SK-N-DZ (cell line): Measurements from ENCODE around the gene TTC27.
"Not testable (repeated sequence)": the region's sequence is repeated elsewhere in the genome, so short reads cannot be mapped to it uniquely, and the experiment has no call there.

Source experiments
- DNase-seq: peaks from one replicate; pipeline ENCODE4 v3.0.0-alpha.2; 2015; ENCODE audit warnings: low spot score

TTC27 gene

DNA sequence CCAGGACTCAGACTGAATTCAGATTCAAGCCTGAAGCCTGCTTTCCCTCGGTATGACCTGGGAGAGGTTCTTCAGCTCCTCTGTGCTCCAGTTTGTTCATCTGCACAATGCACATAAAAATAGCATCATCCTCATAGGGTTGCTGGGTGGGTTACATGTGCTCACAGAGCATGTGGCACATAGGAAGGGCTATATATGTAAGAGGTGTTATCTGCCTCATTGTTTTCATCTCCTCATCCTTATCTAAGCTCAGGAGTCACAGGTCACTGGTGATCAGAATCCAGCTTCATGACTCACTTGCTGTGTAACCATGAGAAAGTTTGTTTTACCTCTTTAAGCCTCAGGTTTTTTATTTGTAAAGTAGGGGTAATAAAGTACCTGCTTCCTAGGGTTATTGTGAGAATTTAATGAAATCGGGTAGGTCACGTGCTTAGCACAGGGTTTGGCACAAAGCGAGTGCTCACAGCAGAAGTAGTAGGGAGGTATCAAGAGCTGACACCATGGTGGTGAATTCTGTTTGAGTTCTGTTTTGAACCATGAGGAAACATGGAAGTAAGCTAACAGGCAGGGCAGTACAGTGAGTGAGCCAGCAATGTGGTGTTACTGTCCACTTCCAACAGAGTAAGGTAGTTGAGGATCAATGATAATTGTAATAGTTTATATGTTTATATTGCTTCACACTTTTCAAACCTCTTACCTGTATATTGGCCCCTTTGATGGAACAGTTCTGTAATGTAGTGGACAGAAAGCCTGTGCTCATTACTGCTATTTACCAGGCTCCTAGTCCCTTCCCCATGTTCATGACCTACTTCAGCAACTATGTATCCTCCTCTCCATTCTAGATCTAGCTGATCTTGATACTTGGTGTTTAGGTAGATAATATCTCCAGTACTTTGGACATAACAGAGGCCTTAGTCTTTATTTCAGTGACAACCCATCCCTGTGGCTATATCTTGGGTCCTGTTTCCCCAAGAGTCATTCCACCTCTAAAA lies 177.6 kb downstream of the TTC27 start:
- no peak for DNase-seq

DNA sequence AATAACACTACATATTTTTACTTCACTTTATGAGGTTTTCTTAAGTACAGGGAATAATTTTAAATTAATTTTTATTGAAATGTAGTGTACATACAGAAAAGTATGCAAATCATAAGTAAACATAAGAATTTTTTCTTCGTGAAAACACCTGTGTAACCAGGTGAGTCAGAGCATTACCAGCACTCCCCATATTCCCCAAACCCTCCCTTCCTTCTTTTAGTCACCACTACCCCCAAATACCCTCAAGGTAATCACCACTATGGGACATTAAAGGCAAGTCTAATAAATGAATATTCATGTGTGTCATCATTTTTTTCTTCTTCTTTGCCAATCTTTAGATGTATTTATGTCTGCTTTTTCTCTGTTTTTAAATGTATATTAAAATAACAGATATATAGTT lies 179.0 kb downstream of the TTC27 start:
- no peak for DNase-seq

DNA sequence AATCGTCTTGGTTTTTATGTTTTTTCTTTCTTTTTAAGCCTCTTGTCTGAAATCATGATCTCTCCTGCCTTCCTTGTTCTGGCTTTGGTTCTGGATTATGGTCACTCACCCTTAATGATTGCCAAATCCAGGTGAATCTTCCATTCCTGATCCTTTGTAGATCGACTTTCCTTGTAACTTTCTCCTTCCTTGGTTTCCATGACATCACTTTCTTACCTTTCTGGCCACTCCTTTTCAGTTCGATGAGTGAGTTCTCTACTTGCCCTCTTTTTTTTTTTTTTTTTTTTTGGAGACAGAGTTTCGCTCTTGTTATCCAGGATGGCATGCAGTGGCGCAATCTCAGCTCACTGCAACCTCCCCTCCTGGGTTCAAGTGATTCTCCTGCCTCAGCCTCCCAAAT lies 179.8 kb downstream of the TTC27 start:
- DNase-seq: no peak

DNA sequence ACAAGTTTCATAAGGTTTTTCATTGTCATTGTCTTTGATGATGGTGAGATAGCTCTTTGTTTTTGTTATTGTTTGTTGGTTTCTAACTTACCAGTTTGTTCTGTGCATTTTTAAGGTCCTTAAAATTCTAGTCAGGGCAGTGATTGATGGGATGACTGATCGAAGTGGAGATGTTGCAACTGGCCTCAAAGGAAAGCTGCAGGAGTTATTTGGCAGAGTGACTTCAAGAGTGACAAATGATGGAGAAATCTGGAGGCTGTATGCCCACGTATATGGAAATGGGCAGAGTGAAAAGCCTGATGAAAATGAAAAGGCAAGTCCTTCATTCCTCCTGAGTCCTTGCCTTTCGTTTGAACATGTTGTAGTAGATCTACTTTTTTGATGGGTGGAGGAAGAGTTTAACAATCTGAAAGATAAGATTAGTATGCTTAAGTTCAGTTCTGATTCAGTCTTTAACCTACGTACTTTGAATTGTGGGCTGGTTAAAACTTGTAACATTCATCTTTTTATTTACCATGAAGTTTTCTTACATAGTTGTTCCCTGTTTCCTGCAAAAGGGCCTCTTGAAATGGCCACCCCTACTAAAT lies 183.2 kb downstream of the TTC27 start:
- DNase-seq: no peak

DNA sequence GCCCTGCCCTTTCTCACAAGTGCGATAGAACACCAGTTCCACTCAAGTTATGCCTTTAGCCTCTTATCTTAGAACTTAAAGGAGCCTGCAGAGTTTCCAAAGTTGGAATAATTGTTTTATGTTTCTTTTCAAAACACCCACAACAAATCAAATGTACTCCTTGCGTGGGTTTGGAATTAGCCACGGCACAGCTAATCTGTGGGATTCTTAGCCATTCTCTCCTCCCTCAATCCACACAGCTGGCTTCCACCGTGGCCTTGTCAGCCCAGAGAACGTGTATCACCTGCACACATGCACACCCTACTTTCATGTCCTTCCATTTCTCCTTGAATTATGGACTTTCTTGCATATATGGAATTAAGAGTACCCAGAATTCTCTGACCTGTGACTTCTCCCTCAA lies 183.8 kb downstream of the TTC27 start:
- no peak for DNase-seq

DNA sequence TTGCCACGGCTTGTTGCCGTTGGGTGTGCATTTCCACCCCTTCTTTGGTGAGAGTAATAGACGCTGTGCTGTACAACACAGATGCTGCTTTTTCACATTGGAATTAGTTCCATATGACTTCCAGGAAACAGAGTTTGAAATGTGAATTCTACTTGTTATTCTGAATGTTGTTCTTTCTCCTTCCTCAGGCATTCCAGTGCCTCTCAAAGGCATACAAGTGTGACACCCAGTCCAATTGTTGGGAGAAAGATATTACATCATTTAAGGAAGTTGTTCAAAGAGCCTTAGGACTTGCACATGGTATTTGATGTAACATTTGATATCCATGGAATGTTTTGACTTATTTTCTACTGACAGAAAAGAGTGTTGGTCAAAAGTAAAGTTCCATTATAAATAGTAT lies 184.5 kb downstream of the TTC27 start:
- DNase-seq: no peak

DNA sequence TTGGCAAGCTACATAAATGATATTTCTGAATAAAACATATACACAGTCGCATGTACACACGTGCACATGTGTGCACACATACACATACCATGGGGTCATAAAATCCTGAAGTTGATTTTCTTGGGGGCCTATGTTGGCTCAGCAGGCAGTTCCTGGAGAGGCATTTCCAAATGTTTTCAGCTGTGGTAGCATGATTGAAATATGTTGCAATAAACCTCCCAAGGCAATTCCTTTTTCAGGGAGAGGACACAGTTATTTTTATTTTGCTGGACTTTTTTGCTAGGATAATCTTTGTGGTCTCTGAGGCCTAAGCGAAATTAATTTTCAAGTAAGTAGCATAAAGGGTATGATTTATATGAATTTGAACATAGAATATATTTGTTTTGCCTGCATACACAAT lies 192.2 kb downstream of the TTC27 start:
- no peak for DNase-seq

DNA sequence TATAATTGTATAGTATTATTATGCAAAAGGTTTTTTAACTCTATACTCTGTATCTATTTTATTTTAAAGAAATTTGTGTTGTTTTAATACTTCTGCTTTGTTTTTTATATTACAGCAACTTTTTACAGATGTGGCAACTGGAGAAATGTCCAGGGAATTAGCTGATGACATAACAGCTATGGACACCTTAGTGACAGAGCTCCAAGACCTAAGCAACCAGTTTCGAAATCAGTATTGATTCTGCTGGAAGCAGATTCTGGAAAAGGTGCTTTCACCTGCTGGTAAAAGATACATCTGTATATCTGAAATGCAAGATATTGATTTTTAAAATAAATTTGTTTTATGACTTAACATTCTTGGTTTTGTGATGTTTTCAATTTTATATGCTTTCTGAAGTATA lies 192.9 kb downstream of the TTC27 start:
- no peak for DNase-seq

DNA sequence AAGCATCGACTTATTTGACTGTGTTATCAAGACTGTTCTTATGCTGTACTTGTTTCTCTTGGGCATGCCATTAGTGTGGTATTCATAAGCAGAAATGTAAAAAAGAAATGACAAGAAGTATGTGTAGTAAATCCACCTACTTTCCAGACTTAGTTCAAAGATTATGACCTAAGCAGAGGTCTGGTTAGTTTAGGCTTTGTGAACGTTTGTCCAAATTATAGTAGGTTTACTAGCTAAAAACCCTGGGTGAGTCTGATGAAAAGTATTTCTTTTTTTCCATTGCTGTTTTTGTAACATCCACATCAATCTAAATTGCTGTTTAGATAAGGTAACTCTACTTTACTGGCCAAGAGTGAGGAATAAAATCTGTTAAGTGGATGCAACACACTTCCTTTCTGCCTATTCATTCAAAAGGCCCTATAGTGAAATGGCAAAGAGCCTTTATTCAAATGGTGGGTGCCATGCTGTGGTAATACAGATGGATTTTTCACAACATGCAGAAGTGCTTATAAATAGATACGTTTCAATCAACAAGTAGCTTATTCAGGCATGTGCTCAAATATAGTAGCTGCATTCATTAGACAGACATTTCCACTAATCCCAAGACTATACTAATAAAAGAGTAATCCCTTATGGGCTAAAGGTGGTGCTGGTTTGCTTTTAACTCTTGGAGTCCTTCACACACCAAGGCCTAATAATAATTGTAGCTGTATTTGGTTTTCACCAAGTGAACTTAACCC lies 196.4 kb downstream of the TTC27 start:
- DNase-seq: no peak

DNA sequence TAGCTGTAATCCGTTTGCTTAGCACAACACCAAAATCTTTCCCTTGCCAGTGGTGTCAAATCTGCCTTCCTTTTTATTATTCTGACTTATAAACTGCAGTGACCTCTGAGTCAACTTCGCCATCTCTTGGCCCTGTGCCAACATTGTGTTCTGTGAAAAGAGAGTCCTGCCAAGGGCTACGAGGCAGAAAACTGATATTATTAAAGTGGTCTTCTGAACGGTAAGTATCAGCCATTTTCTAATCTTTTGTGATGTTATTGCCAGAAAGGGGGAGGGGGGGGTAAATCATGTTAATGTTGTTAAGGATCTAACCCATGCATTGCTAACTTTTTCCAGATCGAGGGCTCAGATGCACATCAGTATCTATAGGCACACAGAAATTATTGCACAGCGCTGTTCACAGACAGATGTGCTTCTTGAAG lies 197.5 kb downstream of the TTC27 start:
- DNase-seq: peak; percentile 14

DNA sequence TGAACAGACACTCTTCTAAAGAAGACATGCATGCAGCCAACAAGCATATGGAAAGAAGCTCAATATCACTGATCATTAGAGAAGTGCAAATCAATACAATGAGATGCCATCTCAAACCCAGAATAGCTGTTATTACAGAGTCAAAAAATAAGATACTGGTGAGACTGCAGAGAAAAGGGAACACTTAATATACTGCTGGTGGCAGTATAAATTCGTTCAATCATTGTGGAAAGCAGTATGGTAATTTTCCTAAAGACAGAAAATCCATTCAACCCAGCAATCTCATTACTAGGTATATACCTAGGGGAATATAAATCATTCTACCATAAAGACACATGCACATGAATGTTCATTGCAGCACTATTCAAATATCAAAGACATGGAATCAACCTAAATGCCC lies 202.3 kb downstream of the TTC27 start:
- no peak for DNase-seq

DNA sequence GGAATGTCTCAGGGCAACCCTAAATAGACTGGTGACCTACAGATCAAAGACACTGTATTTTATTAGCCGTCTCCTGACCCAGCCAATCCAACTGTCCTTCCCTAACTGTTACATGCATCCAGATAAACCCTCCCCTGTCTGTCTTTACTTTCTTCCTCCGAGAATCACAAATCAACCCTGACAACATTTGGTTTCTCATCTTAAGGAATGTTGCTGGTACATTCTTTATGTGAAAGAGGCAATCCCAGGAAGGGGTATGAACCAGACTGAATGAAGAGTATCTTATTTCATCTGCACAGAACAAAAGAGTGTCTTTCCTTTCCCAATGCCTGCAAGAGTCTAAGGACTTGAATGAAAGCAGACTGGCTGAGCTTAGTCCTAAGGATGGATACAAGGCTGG lies 205.0 kb downstream of the TTC27 start:
- DNase-seq: no peak

DNA sequence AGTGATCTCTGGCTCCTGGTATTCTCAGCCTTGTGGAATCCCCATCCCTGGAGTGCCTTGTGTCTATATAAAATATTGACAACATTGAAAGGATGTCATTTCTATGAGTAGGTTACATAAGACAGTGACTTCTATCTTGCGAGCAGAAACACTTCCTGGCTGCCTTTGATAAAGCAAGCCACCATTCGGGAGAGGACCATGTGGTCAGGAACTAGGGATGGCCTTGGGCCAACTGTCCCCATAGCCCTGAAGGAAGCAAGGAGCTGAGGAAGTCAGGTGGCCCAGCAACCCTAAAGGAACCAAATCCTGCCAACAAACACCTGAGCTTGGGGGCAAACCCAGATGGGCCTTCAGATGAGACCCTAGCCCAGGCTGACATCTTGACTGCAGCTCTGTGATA lies 205.9 kb downstream of the TTC27 start:
- no peak for DNase-seq

DNA sequence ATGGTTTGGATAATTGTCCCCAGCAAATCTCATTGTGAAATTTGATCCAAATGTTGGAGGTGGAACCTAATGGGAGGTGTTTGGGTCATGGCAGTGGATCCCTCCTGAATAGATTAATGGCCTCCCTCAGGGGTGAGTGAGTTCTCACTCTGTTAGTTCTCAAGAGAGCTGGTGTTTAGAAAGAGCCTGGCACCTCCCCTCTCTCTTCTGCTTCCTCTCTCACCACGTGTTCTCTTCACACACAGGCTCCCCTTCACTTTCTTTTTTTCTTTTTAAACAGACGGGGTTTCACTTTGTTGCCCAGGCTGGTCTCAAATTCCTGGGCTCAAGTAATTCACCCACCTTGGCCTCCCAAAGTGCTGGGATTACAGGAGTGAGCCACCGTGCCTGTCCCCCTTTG lies 207.3 kb downstream of the TTC27 start:
- DNase-seq: no peak

DNA sequence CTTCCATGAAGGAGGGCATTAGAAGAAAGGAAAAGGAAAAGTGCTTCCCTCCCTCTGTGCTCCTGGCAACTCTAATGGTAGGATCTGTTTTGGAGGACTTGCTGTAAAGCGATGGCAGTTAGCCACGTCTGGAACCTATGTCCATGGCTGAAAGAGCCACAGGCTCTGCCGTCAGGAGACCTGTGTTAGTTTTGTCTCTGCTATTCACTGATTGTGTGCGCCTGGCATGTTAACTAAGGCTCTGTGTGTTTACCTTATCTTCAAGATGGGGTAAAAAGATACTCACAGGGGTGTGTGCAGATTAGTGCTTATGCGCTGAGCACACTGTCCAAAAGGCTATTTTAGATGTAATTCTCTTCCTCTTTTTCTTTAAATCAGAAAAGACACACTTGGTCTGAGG lies 209.1 kb downstream of the TTC27 start:
- peak; percentile 13 for DNase-seq

DNA sequence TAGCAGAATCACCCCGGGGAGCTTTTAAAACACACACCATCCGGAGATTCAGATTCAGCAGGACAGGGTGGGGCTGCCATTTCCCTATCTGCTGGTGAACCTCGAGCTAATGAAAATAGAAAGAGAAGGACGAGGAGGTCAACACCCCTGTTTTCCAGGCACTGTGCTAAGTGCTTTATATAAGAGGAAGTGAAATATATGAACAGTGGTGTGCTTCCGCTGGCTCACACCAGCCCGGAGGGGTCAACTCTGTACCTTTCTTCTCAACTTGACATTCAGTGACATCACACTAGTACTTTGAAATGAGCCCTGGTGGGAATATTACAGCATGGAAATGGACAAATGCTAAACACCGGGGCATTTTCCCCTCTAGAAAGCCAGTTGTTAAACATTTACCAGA lies 210.6 kb downstream of the TTC27 start:
- no peak for DNase-seq

DNA sequence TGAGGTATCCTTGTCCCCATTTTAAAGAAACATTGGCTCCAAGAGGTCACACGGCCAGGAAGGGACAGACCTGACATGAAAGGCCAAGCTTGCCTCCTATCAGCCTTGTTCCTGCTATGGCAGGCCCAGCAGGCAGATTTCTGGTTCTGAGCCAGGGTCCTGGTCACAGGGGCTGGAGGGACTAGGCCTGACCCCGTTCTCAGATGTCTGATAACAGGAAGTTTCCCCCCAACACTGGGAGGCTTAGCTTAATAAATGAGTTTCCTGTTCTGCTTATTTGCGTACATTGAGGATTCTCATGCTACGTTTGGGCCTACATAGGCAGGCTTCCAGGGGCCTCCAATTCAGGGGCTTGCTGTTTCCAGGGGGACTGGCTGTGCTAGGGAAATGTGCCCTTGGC lies 211.1 kb downstream of the TTC27 start:
- no peak for DNase-seq

DNA sequence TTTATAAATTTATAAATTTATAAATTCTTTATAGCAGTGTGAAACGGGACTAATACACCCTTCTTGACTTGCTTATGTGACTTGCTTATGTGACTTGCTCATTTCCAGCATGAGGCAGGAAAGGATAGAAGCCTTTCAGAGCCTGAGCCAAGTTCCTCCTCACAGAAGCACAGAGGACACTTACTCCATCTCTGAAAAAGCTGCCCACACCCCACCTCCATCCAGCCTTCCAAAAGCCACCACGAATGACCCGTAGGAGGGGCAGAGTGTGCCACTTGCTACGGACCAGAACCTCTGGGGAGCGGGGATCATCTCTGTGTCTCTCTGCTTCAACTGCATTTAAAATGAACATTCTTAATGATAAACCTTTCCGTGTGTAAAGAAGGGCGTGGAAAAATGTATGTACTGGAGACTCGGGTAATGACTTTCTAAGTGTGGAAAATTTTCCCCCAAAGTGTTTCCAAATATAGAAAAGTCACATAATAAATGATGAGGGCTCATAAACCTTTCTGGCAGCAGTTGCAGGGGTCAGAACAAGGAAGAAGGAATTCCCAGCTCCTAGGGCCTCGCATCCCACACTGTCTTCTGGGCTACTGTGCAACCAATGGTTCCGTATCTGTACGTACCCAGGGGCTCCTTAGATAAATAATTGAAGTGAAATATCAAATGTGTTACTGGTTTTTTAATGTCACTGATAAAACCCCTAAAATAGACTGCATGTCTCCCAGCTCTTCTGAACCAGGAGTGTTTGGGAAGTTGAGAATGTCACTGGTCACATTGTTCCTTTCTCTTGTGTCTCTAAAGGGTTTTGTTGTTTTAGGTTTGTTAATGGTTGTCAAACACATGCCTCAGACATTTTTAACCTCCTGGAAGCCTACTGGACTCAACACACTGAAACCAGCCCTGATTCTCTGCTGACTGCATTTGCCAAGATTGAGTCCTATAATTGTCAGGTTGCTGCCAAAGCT lies 214.4 kb downstream of the TTC27 start:
- DNase-seq: no peak

DNA sequence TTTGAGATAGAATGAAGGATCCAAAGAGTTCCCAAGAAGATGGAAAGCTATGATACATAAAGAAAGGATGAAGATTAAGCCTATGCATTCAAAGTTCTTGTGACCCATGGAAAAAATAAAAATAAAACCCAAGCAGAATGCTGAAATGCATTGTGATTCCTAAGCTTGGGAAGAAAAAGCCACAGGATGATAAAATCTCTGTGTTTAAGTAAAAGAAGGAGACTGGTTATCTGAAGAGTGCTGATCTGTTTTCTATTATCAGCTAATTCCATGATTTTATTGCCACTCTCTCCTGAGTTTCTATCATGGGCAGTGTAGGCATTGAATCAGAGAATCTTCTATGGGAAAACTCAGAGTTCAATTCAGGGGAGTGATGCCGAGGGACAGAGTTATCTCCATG lies 215.8 kb downstream of the TTC27 start:
- peak; percentile 6 for DNase-seq

DNA sequence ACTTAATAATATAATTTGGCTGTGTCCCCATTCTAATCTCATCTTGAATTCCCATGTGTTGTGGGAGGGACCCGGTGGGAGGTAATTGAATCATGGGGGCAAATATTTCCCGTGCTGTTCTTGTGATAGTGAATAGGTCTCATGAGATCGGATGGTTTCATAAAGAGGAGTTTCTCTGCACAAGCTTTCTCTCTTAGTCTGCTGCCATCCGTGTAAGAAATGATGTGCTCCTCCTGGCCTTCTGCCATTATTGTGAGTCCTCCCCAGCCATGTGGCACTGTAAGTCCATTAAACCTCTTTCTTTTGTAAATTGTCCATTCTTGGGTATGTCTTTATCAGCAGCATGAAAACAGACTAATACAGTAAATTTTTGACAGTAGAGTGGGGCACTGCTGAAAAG lies 216.4 kb downstream of the TTC27 start:
- no peak for DNase-seq

DNA sequence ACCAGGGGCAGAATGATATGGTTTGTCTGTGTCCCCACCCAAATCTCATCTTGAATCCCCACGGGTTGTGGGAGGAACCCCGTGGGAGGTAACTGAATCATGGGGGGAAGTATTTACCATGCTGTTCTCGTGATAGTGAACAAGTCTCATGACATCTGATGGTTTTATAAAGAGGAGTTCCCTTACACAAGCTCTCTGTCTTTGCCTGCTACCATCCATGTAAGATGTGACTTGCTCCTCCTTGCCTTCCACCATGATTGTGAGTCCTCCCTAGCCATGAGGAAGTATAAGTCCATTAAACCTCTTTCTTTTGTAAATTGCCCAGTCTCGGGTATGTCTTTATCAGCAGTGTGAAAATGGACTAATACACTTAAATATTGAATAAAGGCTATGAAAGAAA lies 218.4 kb downstream of the TTC27 start:
- not testable (repeated sequence) for DNase-seq
